NCI-H2196 treated with DMSO at 0.1 percent for 48 hours (cell line): ENCODE data around the gene HSDL2.
"Not testable (repeated sequence)": the region's sequence is repeated elsewhere in the genome, so short reads cannot be mapped to it uniquely, and the experiment has no call there.

Experiments
- DNase-seq: peaks from one replicate; lab custom pipeline; 2025; ENCODE audit not compliant: unreplicated experiment; lab: John Stamatoyannopoulos, UW

The HSDL2 gene

GRCh38 chr9:112365257-112365656 is 14.7 kb upstream of the HSDL2 start:
- not testable (repeated sequence) for DNase-seq

GRCh38 chr9:112366591-112366990 is 13.3 kb upstream of the HSDL2 start:
- DNase-seq: no peak

- DNase-seq: no peak
These were observed 12.4 kb upstream of the HSDL2 start for GRCh38 chr9:112367465-112367864.

GRCh38 chr9:112369817-112370216 is 10.1 kb upstream of the HSDL2 start:
- DNase-seq: no peak

- no peak for DNase-seq
These were observed 8.8 kb upstream of the HSDL2 start for GRCh38 chr9:112371060-112371459.

- DNase-seq: not testable (repeated sequence)
These were observed 6.2 kb upstream of the HSDL2 start for GRCh38 chr9:112373666-112374065.

- DNase-seq: not testable (repeated sequence)
These were observed 5.7 kb upstream of the HSDL2 start for GRCh38 chr9:112374232-112374631.

GRCh38 chr9:112375361-112375760 is 4.5 kb upstream of the HSDL2 start:
- DNase-seq: no peak

- DNase-seq: no peak
These were observed 2.8 kb upstream of the HSDL2 start for GRCh38 chr9:112377087-112377486.

- no peak for DNase-seq
These were observed 2.1 kb upstream of the HSDL2 start for GRCh38 chr9:112377684-112378327.

GRCh38 chr9:112378328-112379176 is 1.4 kb upstream of the HSDL2 start:
- no peak for DNase-seq

GRCh38 chr9:112379177-112380101 is 469 bp upstream of the HSDL2 start:
- peak; percentile 98 for DNase-seq

GRCh38 chr9:112380825-112381221 is 915 bp downstream of the HSDL2 start:
- DNase-seq: no peak

GRCh38 chr9:112382066-112382465 is 2.2 kb downstream of the HSDL2 start:
- no peak for DNase-seq

- DNase-seq: no peak
These were observed 2.8 kb downstream of the HSDL2 start for GRCh38 chr9:112382501-112383364.

GRCh38 chr9:112384219-112384618 is 4.3 kb downstream of the HSDL2 start:
- no peak for DNase-seq

GRCh38 chr9:112384690-112385089 is 4.8 kb downstream of the HSDL2 start:
- no peak for DNase-seq

- no peak for DNase-seq
These were observed 7.2 kb downstream of the HSDL2 start for GRCh38 chr9:112387115-112387514.

- DNase-seq: not testable (repeated sequence)
These were observed 10.0 kb downstream of the HSDL2 start for GRCh38 chr9:112389897-112390296.

GRCh38 chr9:112391936-112392560 is 12.1 kb downstream of the HSDL2 start:
- not testable (repeated sequence) for DNase-seq
